Right renal cortex interstitium (tissue), 3 donors: ENCODE results near the gene TMBIM1. TPM values are rescaled to one million over a fixed set of nuclear protein-coding genes. Genes with fewer than 3 reads are reported as not detected.
"Not testable (repeated sequence)": the region's sequence is repeated elsewhere in the genome, so short reads cannot be mapped to it uniquely, and the experiment has no call there.

Source experiments
- DNase-seq, 3 donors: peaks; one replicate each; pipeline ENCODE4 v3.0.0-alpha.2; 2013; ENCODE audit warnings: low read depth in 3 of 3, low spot score in 2 of 3
- polyA plus RNA-seq, 3 donors: library from polyadenylated mRNA; unstranded; fragments of 120-200 nt; gene quantifications; one replicate each; pipeline ENCODE4 v1.2.1, GENCODE V29; 2013; ENCODE audit not compliant: insufficient read length in 3 of 3

The TMBIM1 gene
- polyA plus RNA-seq, 3 donors: 90.0 to 103 (median 96.6) TPM

GRCh38 chr2:218319813-218320365 is 27.6 kb upstream of the TMBIM1 start:
- no peak for DNase-seq

- no peak for DNase-seq
These were observed 25.9 kb upstream of the TMBIM1 start for GRCh38 chr2:218318241-218318640.

- DNase-seq: no peak
These were observed 25.5 kb upstream of the TMBIM1 start for GRCh38 chr2:218317835-218318234.

GRCh38 chr2:218317303-218317630 is 25.0 kb upstream of the TMBIM1 start:
- DNase-seq: no peak

- DNase-seq: no peak
These were observed 23.1 kb upstream of the TMBIM1 start for GRCh38 chr2:218315397-218315796.

- DNase-seq: not testable (repeated sequence)
These were observed 22.5 kb upstream of the TMBIM1 start for GRCh38 chr2:218314764-218315163.

GRCh38 chr2:218313356-218313755 is 21.1 kb upstream of the TMBIM1 start:
- no peak for DNase-seq

- no peak for DNase-seq
These were observed 20.0 kb upstream of the TMBIM1 start for GRCh38 chr2:218312267-218312756.

- DNase-seq: not testable (repeated sequence)
These were observed 19.4 kb upstream of the TMBIM1 start for GRCh38 chr2:218311541-218312266.

GRCh38 chr2:218310853-218311540 is 18.7 kb upstream of the TMBIM1 start:
- DNase-seq: no peak

- no peak for DNase-seq
These were observed 15.2 kb upstream of the TMBIM1 start for GRCh38 chr2:218307415-218308090.

GRCh38 chr2:218306184-218306920 is 14.0 kb upstream of the TMBIM1 start:
- no peak for DNase-seq

- DNase-seq: no peak
These were observed 13.1 kb upstream of the TMBIM1 start for GRCh38 chr2:218305383-218305782.

GRCh38 chr2:218301176-218301819 is 9.0 kb upstream of the TMBIM1 start:
- DNase-seq: peak in 2 of 3 donors; percentile 81 to 82

GRCh38 chr2:218300141-218300540 is 7.8 kb upstream of the TMBIM1 start:
- DNase-seq: no peak

GRCh38 chr2:218298314-218298875 is 6.1 kb upstream of the TMBIM1 start:
- no peak for DNase-seq

GRCh38 chr2:218296847-218297246 is 4.5 kb upstream of the TMBIM1 start:
- no peak for DNase-seq

GRCh38 chr2:218296200-218296599 is 3.9 kb upstream of the TMBIM1 start:
- DNase-seq: no peak

- DNase-seq: no peak
These were observed 2.7 kb upstream of the TMBIM1 start for GRCh38 chr2:218295029-218295428.
